SK-N-SH treated with all-trans-retinoic acid at 6 μM for 48 hours (cell line): ENCODE results near the gene HIPK1.

Experiments used
- BACH2 ChIP-seq: fragments of 250-450 bp; sonication (Bioruptor Pico); IDR thresholded peaks from 2 replicates; pipeline ENCODE4 v1.9.0; 2021; ENCODE audit warnings: mild to moderate bottlenecking, borderline replicate concordance
- ISL1 ChIP-seq: fragments of 250-450 bp; sonication (Bioruptor Pico); IDR thresholded peaks from 2 replicates; pipeline ENCODE4 v2.1.2; 2022; ENCODE audit warnings: mild to moderate bottlenecking, moderate library complexity
- OSR1 ChIP-seq: fragments of 250-450 bp; sonication (Bioruptor Pico); IDR thresholded peaks from 2 replicates; pipeline ENCODE4 v1.8.0; 2022; ENCODE audit warnings: moderate library complexity, mild to moderate bottlenecking, inconsistent platforms
- PATZ1 ChIP-seq: fragments of 250-450 bp; sonication (Bioruptor Pico); IDR thresholded peaks from 2 replicates; pipeline ENCODE4 v1.8.0; 2020; ENCODE audit warnings: mild to moderate bottlenecking, moderate library complexity, borderline replicate concordance
- ZC3H10 ChIP-seq: fragments of 250-450 bp; sonication (Bioruptor Pico); IDR thresholded peaks from 2 replicates; pipeline ENCODE4 v1.5.1; 2021; ENCODE audit warnings: mild to moderate bottlenecking, moderate library complexity
- ZFP30 ChIP-seq: fragments of 450-650 bp; formaldehyde crosslinking; IDR thresholded peaks from 2 replicates; pipeline ENCODE4 v1.5.0; 2022; ENCODE audit warnings: mild to moderate bottlenecking, moderate library complexity
- ZNF70 ChIP-seq: fragments of 450-650 bp; formaldehyde crosslinking; IDR thresholded peaks from 2 replicates; pipeline ENCODE4 v1.5.0; 2020; ENCODE audit warnings: mild to moderate bottlenecking, moderate library complexity
- ZNF8 ChIP-seq: fragments of 450-650 bp; formaldehyde crosslinking; IDR thresholded peaks from 2 replicates; pipeline ENCODE4 v1.5.0; 2020; ENCODE audit warnings: mild to moderate bottlenecking, moderate library complexity

GRCh38 chr1:113946678-113947387 is 17.7 kb downstream of the HIPK1 start:
- TF ChIP-seq ZFP30 (no peak), ISL1 (CRISPR knock-in tag) (no peak), PATZ1 (CRISPR knock-in tag) (no peak), BACH2 (no peak), ZNF70 (CRISPR knock-in tag) (no peak), OSR1 (no peak), ZC3H10 (CRISPR knock-in tag) (no peak), ZNF8 (CRISPR knock-in tag) (no peak)
